Measurements from ENCODE around the gene FMO4.
A peak's percentile ranks its signal among the peaks of the same experiment; 100 is the strongest.
"Not testable (repeated sequence)": the region's sequence is repeated elsewhere in the genome, so short reads cannot be mapped to it uniquely, and the experiment has no call there.

Gene FMO4

GRCh38 chr1:171313835-171314320 is at the start of gene FMO4:
FMO4 (plus strand) TSS chr1:171314183; CDS start chr1:171319826, 5,643 bp downstream.
- peak within 1 kb of the TSS; percentile 86 for H3K4me3 Mint-ChIP-seq
- no peaks in the 10 kb centered on the region for H3K27me3 Mint-ChIP-seq (ENCODE audit: low read depth)
- peak within 1 kb of the TSS; percentile 83 for H3K27ac Mint-ChIP-seq
- DNase-seq (ENCODE audit: low spot score) = peak; percentile 82
- no peaks in the 10 kb centered on the region for H3K9me3 Mint-ChIP-seq
- H3K36me3 Mint-ChIP-seq (ENCODE audit: low read depth) = no peaks in the 10 kb centered on the region
- H3K4me1 Mint-ChIP-seq (ENCODE audit: low read depth) = peaks cover 14% of the 10 kb centered on the region

- no peaks in the 10 kb centered on the region for H3K4me1 Mint-ChIP-seq (ENCODE audit: low read depth)
- H3K4me3 Mint-ChIP-seq = no peak overlapping the region
- H3K36me3 Mint-ChIP-seq (ENCODE audit: low read depth) = no peaks in the 10 kb centered on the region
- no peaks in the 10 kb centered on the region for H3K9me3 Mint-ChIP-seq
- H3K27ac Mint-ChIP-seq = no peak overlapping the region
- DNase-seq (ENCODE audit: low spot score) = no peak
- H3K27me3 Mint-ChIP-seq (ENCODE audit: low read depth) = no peaks in the 10 kb centered on the region
Observed at GRCh38 chr1:171265686-171266085, 48.3 kb upstream of the FMO4 start.

- H3K27ac Mint-ChIP-seq = no peak overlapping the region
- H3K4me3 Mint-ChIP-seq = no peak overlapping the region
- no peaks in the 10 kb centered on the region for H3K36me3 Mint-ChIP-seq (ENCODE audit: low read depth)
- H3K9me3 Mint-ChIP-seq = no peaks in the 10 kb centered on the region
- H3K27me3 Mint-ChIP-seq (ENCODE audit: low read depth) = peaks cover 3% of the 10 kb centered on the region
- no peak for DNase-seq (ENCODE audit: low spot score)
- no peaks in the 10 kb centered on the region for H3K4me1 Mint-ChIP-seq (ENCODE audit: low read depth)
Observed at GRCh38 chr1:171266930-171267329, 47.1 kb upstream of the FMO4 start.

- Mint-ChIP-seq H3K4me1 (ENCODE audit: low read depth) (no peaks in the 10 kb centered on the region), H3K4me3 (no peak overlapping the region), H3K27ac (no peak overlapping the region), H3K9me3 (no peaks in the 10 kb centered on the region), H3K36me3 (ENCODE audit: low read depth) (no peaks in the 10 kb centered on the region), H3K27me3 (ENCODE audit: low read depth) (peaks cover 3% of the 10 kb centered on the region)
- DNase-seq (ENCODE audit: low spot score) = no peak
Observed at GRCh38 chr1:171267391-171267790, 46.6 kb upstream of the FMO4 start.

- H3K27me3 Mint-ChIP-seq (ENCODE audit: low read depth) = peaks cover 14% of the 10 kb centered on the region
- no peak overlapping the region for H3K4me3 Mint-ChIP-seq
- no peak for DNase-seq (ENCODE audit: low spot score)
- no peak overlapping the region for H3K27ac Mint-ChIP-seq
- no peaks in the 10 kb centered on the region for H3K9me3 Mint-ChIP-seq
- no peaks in the 10 kb centered on the region for H3K36me3 Mint-ChIP-seq (ENCODE audit: low read depth)
- H3K4me1 Mint-ChIP-seq (ENCODE audit: low read depth) = no peaks in the 10 kb centered on the region
Observed at GRCh38 chr1:171270806-171271205, 43.2 kb upstream of the FMO4 start.

- no peaks in the 10 kb centered on the region for H3K36me3 Mint-ChIP-seq (ENCODE audit: low read depth)
- H3K4me3 Mint-ChIP-seq = no peak overlapping the region
- H3K4me1 Mint-ChIP-seq (ENCODE audit: low read depth) = no peaks in the 10 kb centered on the region
- H3K9me3 Mint-ChIP-seq = no peaks in the 10 kb centered on the region
- no peak overlapping the region for H3K27ac Mint-ChIP-seq
- H3K27me3 Mint-ChIP-seq (ENCODE audit: low read depth) = peaks cover 25% of the 10 kb centered on the region
- no peak for DNase-seq (ENCODE audit: low spot score)
Observed at GRCh38 chr1:171277534-171277933, 36.4 kb upstream of the FMO4 start.

GRCh38 chr1:171279234-171279633 is 34.7 kb upstream of the FMO4 start:
- no peaks in the 10 kb centered on the region for H3K9me3 Mint-ChIP-seq
- no peak overlapping the region for H3K4me3 Mint-ChIP-seq
- no peak for DNase-seq (ENCODE audit: low spot score)
- H3K4me1 Mint-ChIP-seq (ENCODE audit: low read depth) = no peaks in the 10 kb centered on the region
- peaks cover 22% of the 10 kb centered on the region for H3K27me3 Mint-ChIP-seq (ENCODE audit: low read depth)
- H3K36me3 Mint-ChIP-seq (ENCODE audit: low read depth) = no peaks in the 10 kb centered on the region
- no peak overlapping the region for H3K27ac Mint-ChIP-seq

- Mint-ChIP-seq H3K27me3 (ENCODE audit: low read depth) (peaks cover 22% of the 10 kb centered on the region), H3K4me1 (ENCODE audit: low read depth) (no peaks in the 10 kb centered on the region), H3K36me3 (ENCODE audit: low read depth) (no peaks in the 10 kb centered on the region), H3K27ac (no peak overlapping the region), H3K9me3 (no peaks in the 10 kb centered on the region), H3K4me3 (no peak overlapping the region)
- no peak for DNase-seq (ENCODE audit: low spot score)
Observed at GRCh38 chr1:171279678-171280077, 34.3 kb upstream of the FMO4 start.

GRCh38 chr1:171280599-171280998 is 33.4 kb upstream of the FMO4 start:
- Mint-ChIP-seq H3K4me3 (no peak overlapping the region), H3K4me1 (ENCODE audit: low read depth) (no peaks in the 10 kb centered on the region), H3K36me3 (ENCODE audit: low read depth) (no peaks in the 10 kb centered on the region), H3K27me3 (ENCODE audit: low read depth) (peaks cover 24% of the 10 kb centered on the region), H3K9me3 (no peaks in the 10 kb centered on the region), H3K27ac (no peak overlapping the region)
- no peak for DNase-seq (ENCODE audit: low spot score)

GRCh38 chr1:171286032-171286705 is 27.8 kb upstream of the FMO4 start:
- Mint-ChIP-seq H3K27ac (no peak overlapping the region), H3K9me3 (no peaks in the 10 kb centered on the region), H3K4me3 (no peak overlapping the region), H3K27me3 (ENCODE audit: low read depth) (peaks cover 23% of the 10 kb centered on the region), H3K36me3 (ENCODE audit: low read depth) (no peaks in the 10 kb centered on the region), H3K4me1 (ENCODE audit: low read depth) (peaks cover 1% of the 10 kb centered on the region)
- DNase-seq (ENCODE audit: low spot score) = no peak

GRCh38 chr1:171290621-171291020 is 23.4 kb upstream of the FMO4 start:
- DNase-seq (ENCODE audit: low spot score) = no peak
- H3K36me3 Mint-ChIP-seq (ENCODE audit: low read depth) = no peaks in the 10 kb centered on the region
- H3K9me3 Mint-ChIP-seq = no peaks in the 10 kb centered on the region
- no peak overlapping the region for H3K4me3 Mint-ChIP-seq
- peaks cover 18% of the 10 kb centered on the region for H3K27me3 Mint-ChIP-seq (ENCODE audit: low read depth)
- peaks cover 1% of the 10 kb centered on the region for H3K4me1 Mint-ChIP-seq (ENCODE audit: low read depth)
- H3K27ac Mint-ChIP-seq = no peak overlapping the region

- H3K4me1 Mint-ChIP-seq (ENCODE audit: low read depth) = no peaks in the 10 kb centered on the region
- H3K27me3 Mint-ChIP-seq (ENCODE audit: low read depth) = peaks cover 5% of the 10 kb centered on the region
- H3K36me3 Mint-ChIP-seq (ENCODE audit: low read depth) = no peaks in the 10 kb centered on the region
- DNase-seq (ENCODE audit: low spot score) = no peak
- no peak overlapping the region for H3K4me3 Mint-ChIP-seq
- H3K27ac Mint-ChIP-seq = no peak overlapping the region
- H3K9me3 Mint-ChIP-seq = no peaks in the 10 kb centered on the region
Observed at GRCh38 chr1:171292799-171293198, 21.2 kb upstream of the FMO4 start.

- not testable (repeated sequence) for H3K9me3 Mint-ChIP-seq, H3K27ac Mint-ChIP-seq
- H3K27me3 Mint-ChIP-seq (ENCODE audit: low read depth) = peaks cover 12% of the 10 kb centered on the region
Observed at GRCh38 chr1:171295383-171295782, 18.6 kb upstream of the FMO4 start.

GRCh38 chr1:171295821-171296220 is 18.2 kb upstream of the FMO4 start:
- peaks cover 12% of the 10 kb centered on the region for H3K27me3 Mint-ChIP-seq (ENCODE audit: low read depth)
- H3K36me3 Mint-ChIP-seq (ENCODE audit: low read depth) = no peaks in the 10 kb centered on the region
- peaks cover 11% of the 10 kb centered on the region for H3K9me3 Mint-ChIP-seq
- no peak for DNase-seq (ENCODE audit: low spot score)
- H3K4me3 Mint-ChIP-seq = no peak overlapping the region
- no peaks in the 10 kb centered on the region for H3K4me1 Mint-ChIP-seq (ENCODE audit: low read depth)
- H3K27ac Mint-ChIP-seq = no peak overlapping the region

More at GRCh38 chr1:171295383-171295782, 18.6 kb upstream of the FMO4 start:
- H3K4me1 Mint-ChIP-seq (ENCODE audit: low read depth); DNase-seq (ENCODE audit: low spot score); H3K4me3 Mint-ChIP-seq; H3K36me3 Mint-ChIP-seq (ENCODE audit: low read depth): not testable (repeated sequence)

GRCh38 chr1:171296897-171297296 is 17.1 kb upstream of the FMO4 start:
- no peak overlapping the region for H3K27ac Mint-ChIP-seq
- H3K4me3 Mint-ChIP-seq = no peak overlapping the region
- DNase-seq (ENCODE audit: low spot score) = no peak
- H3K36me3 Mint-ChIP-seq (ENCODE audit: low read depth) = no peaks in the 10 kb centered on the region
- H3K9me3 Mint-ChIP-seq = peaks cover 21% of the 10 kb centered on the region
- peaks cover 12% of the 10 kb centered on the region for H3K27me3 Mint-ChIP-seq (ENCODE audit: low read depth)
- no peaks in the 10 kb centered on the region for H3K4me1 Mint-ChIP-seq (ENCODE audit: low read depth)

Data from T-helper 2 cell treated with Interferon-gamma antibody and Interleukin-4, amounts not matched to agents 5 μg/mL and 100 μg/mL, for 36 hours (primary cell).